DOHH2 (cell line): Measurements from ENCODE around the gene DESI1.

Experiments
- EZH2phosphoT487 ChIP-seq: fragments of 200-600 bp; sonication (generic); IDR thresholded peaks from 2 replicates; pipeline ENCODE4 v1.6.1; 2017; ENCODE audit warnings: borderline replicate concordance, mild to moderate bottlenecking, antibody characterized with exemption, low read length, moderate library complexity, mixed read lengths
- TF ChIP-seq, protein P1 (sequence below): fragments of 200-600 bp; sonication (generic); IDR thresholded peaks from one replicate; pipeline ENCODE4 v1.5.1; 2014; ENCODE audit warnings: antibody characterized with exemption, mild to moderate bottlenecking, low read depth, low read length; ENCODE audit not compliant: poor library complexity, severe bottlenecking

DNA sequence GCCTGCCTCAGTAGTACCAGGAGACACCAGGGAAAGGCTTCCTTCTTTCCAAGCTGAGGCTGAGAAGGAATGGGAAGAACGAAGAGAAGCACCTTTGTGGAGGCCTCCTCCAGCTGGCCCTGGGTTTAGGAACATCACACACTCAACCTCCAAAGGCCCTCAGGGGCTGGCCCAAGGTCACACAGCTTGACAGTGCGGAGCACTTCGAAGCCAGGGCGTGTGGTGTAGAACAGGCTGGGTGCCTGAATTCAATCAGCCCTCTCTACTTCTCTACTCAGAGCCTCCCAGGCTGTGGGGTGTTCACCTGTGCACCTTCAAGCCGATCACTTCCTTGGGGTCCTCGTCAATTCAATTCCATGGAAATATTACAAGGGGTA is 60.8 kb downstream of the DESI1 start:
- TF ChIP-seq, protein P1, sequence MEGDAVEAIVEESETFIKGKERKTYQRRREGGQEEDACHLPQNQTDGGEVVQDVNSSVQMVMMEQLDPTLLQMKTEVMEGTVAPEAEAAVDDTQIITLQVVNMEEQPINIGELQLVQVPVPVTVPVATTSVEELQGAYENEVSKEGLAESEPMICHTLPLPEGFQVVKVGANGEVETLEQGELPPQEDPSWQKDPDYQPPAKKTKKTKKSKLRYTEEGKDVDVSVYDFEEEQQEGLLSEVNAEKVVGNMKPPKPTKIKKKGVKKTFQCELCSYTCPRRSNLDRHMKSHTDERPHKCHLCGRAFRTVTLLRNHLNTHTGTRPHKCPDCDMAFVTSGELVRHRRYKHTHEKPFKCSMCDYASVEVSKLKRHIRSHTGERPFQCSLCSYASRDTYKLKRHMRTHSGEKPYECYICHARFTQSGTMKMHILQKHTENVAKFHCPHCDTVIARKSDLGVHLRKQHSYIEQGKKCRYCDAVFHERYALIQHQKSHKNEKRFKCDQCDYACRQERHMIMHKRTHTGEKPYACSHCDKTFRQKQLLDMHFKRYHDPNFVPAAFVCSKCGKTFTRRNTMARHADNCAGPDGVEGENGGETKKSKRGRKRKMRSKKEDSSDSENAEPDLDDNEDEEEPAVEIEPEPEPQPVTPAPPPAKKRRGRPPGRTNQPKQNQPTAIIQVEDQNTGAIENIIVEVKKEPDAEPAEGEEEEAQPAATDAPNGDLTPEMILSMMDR: no peak
- TF ChIP-seq EZH2phosphoT487: no peak
